H9 (cell line): ENCODE data around the gene RAI1. TPM values are rescaled to one million over a fixed set of nuclear protein-coding genes. Genes with fewer than 3 reads are reported as not detected.

ENCODE experiments used
- DNase-seq: peaks from one replicate; pipeline ENCODE4 v3.0.0-alpha.2; 2017
- H2AFZ ChIP-seq: one replicate; pipeline ENCODE4 v1.6.1; 2013; ENCODE audit warnings: mild to moderate bottlenecking, low read length, control low read depth, moderate library complexity
- H2AK5ac ChIP-seq: 2 replicates; pipeline ENCODE4 v1.6.1; 2013; ENCODE audit warnings: low read length, control low read depth, mixed read lengths; ENCODE audit not compliant: insufficient read length
- H2BK120ac ChIP-seq: one replicate; pipeline ENCODE4 v1.6.1; 2013; ENCODE audit warnings: low read depth, mild to moderate bottlenecking, low read length, control low read depth, inconsistent platforms; ENCODE audit not compliant: poor library complexity, severe bottlenecking
- H2BK12ac ChIP-seq: 2 replicates; pipeline ENCODE4 v1.6.1; 2013; ENCODE audit warnings: low read length, control low read depth, mixed read lengths, low read depth; ENCODE audit not compliant: insufficient read length
- H2BK15ac ChIP-seq: 2 replicates; pipeline ENCODE4 v1.6.1; 2013; ENCODE audit warnings: low read depth, low read length, control low read depth
- H2BK20ac ChIP-seq: one replicate; pipeline ENCODE4 v1.6.1; 2013; ENCODE audit warnings: low read depth, mild to moderate bottlenecking, low read length, control low read depth, inconsistent platforms; ENCODE audit not compliant: poor library complexity, severe bottlenecking
- H2BK5ac ChIP-seq: 2 replicates; pipeline ENCODE4 v1.6.1; 2013; ENCODE audit warnings: low read length, control low read depth, mixed read lengths; ENCODE audit not compliant: insufficient read length
- H3K14ac ChIP-seq: 2 replicates; pipeline ENCODE4 v1.6.1; 2013; ENCODE audit warnings: low read length, control low read depth; ENCODE audit not compliant: insufficient read depth
- H3K18ac ChIP-seq: 2 replicates; pipeline ENCODE4 v1.6.1; 2013; ENCODE audit warnings: low read depth, mild to moderate bottlenecking, mixed read lengths, low read length, control low read depth; ENCODE audit not compliant: insufficient read length
- H3K23ac ChIP-seq: 2 replicates; pipeline ENCODE4 v1.6.1; 2013; ENCODE audit warnings: low read length, control low read depth, mixed read lengths, low read depth; ENCODE audit not compliant: insufficient read length
- H3K23me2 ChIP-seq: 2 replicates; pipeline ENCODE4 v1.6.1; 2013; ENCODE audit warnings: low read depth, mild to moderate bottlenecking, mixed read lengths, low read length, control low read depth; ENCODE audit not compliant: insufficient read length, poor library complexity, severe bottlenecking
- H3K27ac ChIP-seq: 2 replicates; pipeline ENCODE4 v1.5.1; 2013; ENCODE audit warnings: low read length, control low read depth, mixed read lengths, low read depth; ENCODE audit not compliant: insufficient read length
- H3K27me3 ChIP-seq: 2 replicates; pipeline ENCODE4 v1.6.1; 2013; ENCODE audit warnings: low read length, control low read depth, inconsistent platforms; ENCODE audit not compliant: insufficient read depth
- H3K4ac ChIP-seq: 2 replicates; pipeline ENCODE4 v1.6.1; 2013; ENCODE audit warnings: low read depth, mild to moderate bottlenecking, control low read depth, inconsistent platforms, low read length, moderate library complexity
- H3K4me1 ChIP-seq: 2 replicates; pipeline ENCODE4 v1.6.1; 2013; ENCODE audit warnings: low read length, control low read depth, inconsistent platforms; ENCODE audit not compliant: insufficient read depth
- H3K4me2 ChIP-seq: 2 replicates; pipeline ENCODE4 v1.6.1; 2013; ENCODE audit warnings: low read length, control low read depth, mixed read lengths; ENCODE audit not compliant: insufficient read length, insufficient read depth
- H3K56ac ChIP-seq: 2 replicates; pipeline ENCODE4 v1.6.1; 2013; ENCODE audit warnings: low read depth, mild to moderate bottlenecking, mixed read lengths, low read length, control low read depth; ENCODE audit not compliant: insufficient read length
- H3K79me1 ChIP-seq: 2 replicates; pipeline ENCODE4 v1.6.1; 2013; ENCODE audit warnings: low read depth, mild to moderate bottlenecking, moderate library complexity, low read length, control low read depth, inconsistent platforms; ENCODE audit not compliant: insufficient read depth, poor library complexity, severe bottlenecking
- H3K79me2 ChIP-seq: 2 replicates; pipeline ENCODE4 v1.6.1; 2013; ENCODE audit warnings: low read length, control low read depth, inconsistent platforms; ENCODE audit not compliant: insufficient read depth
- H3K9ac ChIP-seq: 2 replicates; pipeline ENCODE4 v1.6.1; 2013; ENCODE audit warnings: low read length, control low read depth, mixed read lengths; ENCODE audit not compliant: insufficient read length; ENCODE audit errors: extremely low read depth
- H3K9me3 ChIP-seq: one replicate; pipeline ENCODE4 v1.6.1; 2013; ENCODE audit warnings: low read depth, low read length, inconsistent platforms; ENCODE audit not compliant: control insufficient read depth
- H3T11ph ChIP-seq: one replicate; pipeline ENCODE4 v1.6.1; 2013; ENCODE audit warnings: mild to moderate bottlenecking, low read length, control low read depth, inconsistent platforms
- H4K20me1 ChIP-seq: one replicate; pipeline ENCODE4 v1.6.1; 2013; ENCODE audit not compliant: control insufficient read depth, insufficient read length, insufficient read depth
- H4K5ac ChIP-seq: 2 replicates; pipeline ENCODE4 v1.6.1; 2013; ENCODE audit warnings: low read depth, mild to moderate bottlenecking, mixed read lengths, low read length, control low read depth; ENCODE audit not compliant: insufficient read length
- H4K8ac ChIP-seq: replicated peaks from 2 replicates; pipeline ENCODE4 v1.6.1; 2013; ENCODE audit warnings: low read length, control low read depth, mixed read lengths, low read depth; ENCODE audit not compliant: insufficient read length
- H4K91ac ChIP-seq: 2 replicates; pipeline ENCODE4 v1.6.1; 2013; ENCODE audit warnings: low read depth, mild to moderate bottlenecking, moderate library complexity, mixed read lengths, low read length, control low read depth; ENCODE audit not compliant: insufficient read length
- H3K27ac Mint-ChIP-seq, 3 experiments: 2 replicates in 2 of 3; 3 replicates in 1 of 3; pipeline ENCODE4 v1.8.0; 2020 to 2021; ENCODE audit warnings: mixed read lengths in 3 of 3, mild to moderate bottlenecking in 1 of 3, moderate library complexity in 1 of 3
- H3K27me3 Mint-ChIP-seq: 2 replicates; pipeline ENCODE4 v1.8.0; 2021; ENCODE audit warnings: low read depth, mild to moderate bottlenecking, moderate library complexity, mixed read lengths
- H3K36me3 Mint-ChIP-seq, 3 experiments: 2 replicates in 2 of 3; 3 replicates in 1 of 3; pipeline ENCODE4 v1.8.0; 2020 to 2021; ENCODE audit warnings: low read depth in 3 of 3, mixed read lengths in 3 of 3; ENCODE audit not compliant: insufficient read depth in 1 of 3
- H3K4me1 Mint-ChIP-seq, 2 experiments: 2 replicates each; pipeline ENCODE4 v1.8.0; 2020; ENCODE audit warnings: mixed read lengths in 2 of 2
- H3K4me3 Mint-ChIP-seq, 2 experiments: 2 replicates in 1 of 2; 3 replicates in 1 of 2; pipeline ENCODE4 v1.8.0; 2020 to 2021; ENCODE audit warnings: mild to moderate bottlenecking in 2 of 2, mixed read lengths in 2 of 2, moderate library complexity in 1 of 2
- H3K9me3 Mint-ChIP-seq, 2 experiments: 2 replicates in 1 of 2; 3 replicates in 1 of 2; pipeline ENCODE4 v1.8.0; 2020; ENCODE audit warnings: mild to moderate bottlenecking in 2 of 2, mixed read lengths in 2 of 2, moderate library complexity in 1 of 2
- CTCF ChIP-seq: fragments of 200-600 bp; sonication (generic); conservative IDR thresholded peaks from 3 replicates; pipeline ENCODE4 v1.8.0; 2021; ENCODE audit warnings: antibody characterized with exemption, mild to moderate bottlenecking
- WGBS: extraction: QIAGEN DNeasy Blood & Tissue Kit; methylation state at CpG from one replicate; pipeline ENCODE4 v1.1.7; 2013; ENCODE audit warnings: missing lambda C conversion rate, low lambda C conversion rate, mixed read lengths; ENCODE audit not compliant: insufficient read length; ENCODE audit errors: extremely low coverage; 5-methylcytosine and 5-hydroxymethylcytosine counted together
- total RNA-seq: library from RNA; stranded (reverse); gene quantifications from 2 replicates; pipeline ENCODE4 v1.2.1, GENCODE V29; 2021

The RAI1 gene
- total RNA-seq, 1 experiment from 2014 or later: 1.5 TPM

DNA sequence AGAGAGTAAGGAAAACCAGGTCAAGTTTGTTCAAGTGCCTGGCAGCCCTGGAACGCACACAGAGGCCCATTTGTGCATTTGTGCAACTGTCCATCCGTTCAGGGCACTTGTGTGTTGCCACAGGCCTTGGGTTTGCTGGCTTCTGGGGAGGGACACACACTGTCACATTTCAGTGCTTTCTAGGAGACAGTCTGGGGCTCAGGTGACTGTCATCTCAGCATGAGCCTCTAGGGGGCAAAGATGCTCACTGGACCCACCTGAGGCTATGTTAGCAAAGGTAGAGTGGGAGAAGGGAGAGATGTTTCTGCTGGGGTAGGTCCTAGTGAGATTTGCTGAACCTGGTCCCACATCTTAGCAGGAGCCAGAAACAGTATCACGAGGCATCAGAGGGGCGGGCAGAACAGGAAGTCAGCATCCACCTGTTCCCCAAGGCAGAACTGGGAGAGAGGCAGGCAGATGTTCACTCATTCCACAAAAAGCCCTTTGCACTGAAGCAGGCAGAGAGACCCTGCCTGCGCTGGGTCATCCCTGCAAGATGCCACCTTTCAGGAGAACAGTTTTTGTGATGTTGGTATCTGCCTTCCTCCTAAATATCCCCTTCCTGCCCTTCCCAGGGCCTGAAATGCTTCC is 48.5 kb downstream of the RAI1 start:
- H3K27ac Mint-ChIP-seq: no peak overlapping the region

More for the DNA sequence above, 48.5 kb downstream of the RAI1 start:
- no peak overlapping the region for H4K91ac ChIP-seq
- H4K20me1 ChIP-seq: no peaks in the 10 kb centered on the region
- no peak overlapping the region for H3K18ac ChIP-seq
- no peak overlapping the region for H3K23ac ChIP-seq
- no peaks in the 10 kb centered on the region; a peak in 1 of 5 replicates for H3K9me3 Mint-ChIP-seq
- H3K27me3 Mint-ChIP-seq: peaks cover 99% of the 10 kb centered on the region
- no peak overlapping the region for H2AFZ ChIP-seq
- peaks cover 13 to 34% of the 10 kb centered on the region in 2 experiments for H3K4me1 Mint-ChIP-seq
- peak; percentile 75 for TF ChIP-seq CTCF
- H3K4me3 Mint-ChIP-seq: peak overlapping the region in 1 of 2 experiments; percentile 25; a peak in 1 of 5 replicates
- no peak overlapping the region for H3K27ac ChIP-seq
- peak; percentile 81 for DNase-seq
- H3K14ac ChIP-seq: no peak overlapping the region
- no peak overlapping the region for H3K4me2 ChIP-seq
- H4K5ac ChIP-seq: no peak overlapping the region
- WGBS: no CpG with 5 or more reads among the region's 5 CpGs
- H3K9me3 ChIP-seq: no peaks in the 10 kb centered on the region
- H3K56ac ChIP-seq: no peak overlapping the region
- H3T11ph ChIP-seq: no peak overlapping the region
- H3K23me2 ChIP-seq: peaks cover 1% of the 10 kb centered on the region
- H3K36me3 Mint-ChIP-seq: no peaks in the 10 kb centered on the region
- no peak overlapping the region for H2BK5ac ChIP-seq
- H3K79me1 ChIP-seq: no peaks in the 10 kb centered on the region
- H3K27me3 ChIP-seq: peaks cover 41% of the 10 kb centered on the region
- H2BK12ac ChIP-seq: no peak overlapping the region
- H2BK20ac ChIP-seq: no peak overlapping the region
- no peaks in the 10 kb centered on the region for H3K79me2 ChIP-seq
- no peaks in the 10 kb centered on the region for H3K4me1 ChIP-seq
- H2AK5ac ChIP-seq: no peak overlapping the region
- H2BK120ac ChIP-seq: no peak overlapping the region
- H2BK15ac ChIP-seq: no peak overlapping the region
- H4K8ac ChIP-seq: no peak overlapping the region
- no peak overlapping the region for H3K4ac ChIP-seq
- no peak overlapping the region for H3K9ac ChIP-seq
